Myocyte (in vitro differentiated cells): ENCODE data around the gene CHMP4A. TPM values are rescaled to one million over a fixed set of nuclear protein-coding genes. Genes with fewer than 3 reads are reported as not detected.
"Not testable (repeated sequence)": the region's sequence is repeated elsewhere in the genome, so short reads cannot be mapped to it uniquely, and the experiment has no call there.

Experiments used
- DNase-seq: peaks from one replicate; pipeline ENCODE4 v3.0.0-alpha.2; 2012; ENCODE audit warnings: low read depth
- total RNA-seq: library from RNA; depleted of rRNA; stranded (reverse); fragments of >200 nt; gene quantifications from 2 replicates; pipeline ENCODE4 v1.2.3, GENCODE V29; 2014

Gene CHMP4A
- total RNA-seq, 1 donor from 2014 or later: 49.6 TPM

DNA sequence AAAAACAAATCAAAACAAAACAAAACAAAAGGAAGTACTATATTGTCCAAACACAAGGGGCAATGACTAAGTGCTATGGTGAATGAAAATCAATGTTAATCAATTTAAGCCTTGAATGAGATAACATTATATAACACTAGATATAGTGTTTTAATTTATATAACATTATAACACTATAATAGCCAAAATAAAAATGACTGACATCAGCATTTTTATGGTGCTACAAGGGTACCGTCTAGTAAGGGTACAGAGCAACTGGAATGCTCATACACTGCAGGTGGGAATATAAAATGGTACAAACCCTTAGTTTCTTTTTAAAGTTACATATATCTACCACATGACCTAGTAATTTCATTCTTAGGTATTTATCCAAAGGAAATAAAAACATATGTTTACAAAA is 13.2 kb upstream of the CHMP4A start:
- DNase-seq: no peak

DNA sequence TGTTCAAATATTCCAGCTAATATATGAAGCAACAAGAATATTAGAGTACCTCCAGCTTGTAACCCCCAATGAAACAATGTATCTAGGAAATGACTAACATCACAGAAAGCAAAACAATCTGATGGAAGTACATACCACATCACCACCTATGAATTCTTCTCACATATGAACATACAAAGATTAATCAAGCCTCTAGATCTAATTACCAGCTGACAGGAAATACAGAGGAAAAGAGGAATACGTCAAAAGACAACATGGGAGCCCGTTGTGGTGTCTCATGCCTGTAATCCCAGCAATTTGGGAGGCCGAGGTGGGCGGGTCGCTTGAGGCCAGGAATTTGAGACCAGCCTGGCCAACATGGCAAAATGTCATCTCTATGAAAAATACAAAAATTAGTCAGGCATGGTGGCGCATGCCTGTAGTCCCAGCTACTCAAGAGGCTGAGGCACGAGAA is 11.4 kb upstream of the CHMP4A start:
- DNase-seq: peak; percentile 27

DNA sequence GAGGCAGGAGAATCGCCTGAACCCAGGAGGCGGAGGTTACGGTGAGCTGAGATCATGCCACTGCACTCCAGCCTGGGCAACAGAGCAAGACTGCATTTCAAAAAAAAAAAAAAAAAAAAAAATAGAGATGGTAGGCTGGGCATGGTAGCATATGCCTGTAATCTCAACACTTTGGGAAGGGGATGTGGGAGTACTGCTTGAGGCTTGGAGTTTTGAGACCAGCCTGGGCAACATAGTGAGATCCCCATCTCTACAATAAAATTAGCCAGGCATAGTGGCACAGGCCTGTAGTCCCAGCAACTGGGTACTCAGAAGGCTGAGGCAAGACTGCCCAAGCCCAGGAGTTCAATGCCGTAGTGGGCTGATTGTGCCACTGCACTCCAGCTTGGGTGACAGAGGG is 9.7 kb upstream of the CHMP4A start:
- not testable (repeated sequence) for DNase-seq

DNA sequence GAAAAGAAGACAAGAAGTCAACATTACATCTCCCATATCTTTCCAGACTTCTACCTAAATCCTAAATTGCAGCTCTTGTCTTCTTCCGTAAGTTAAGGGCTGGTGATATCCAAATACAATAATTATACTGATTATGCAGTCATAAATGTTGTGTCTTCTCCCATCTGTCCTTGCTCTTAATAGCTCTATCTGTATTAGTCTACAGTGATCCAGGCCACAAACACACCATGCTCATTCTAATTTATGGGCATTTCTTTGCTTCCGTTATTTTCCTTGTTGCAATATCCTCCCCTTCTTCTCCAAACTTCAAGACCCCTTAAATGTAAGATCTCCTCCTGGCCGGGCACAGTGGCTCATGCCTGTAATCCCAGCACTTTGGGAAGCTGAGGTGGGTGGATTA is 6.2 kb upstream of the CHMP4A start:
- no peak for DNase-seq

DNA sequence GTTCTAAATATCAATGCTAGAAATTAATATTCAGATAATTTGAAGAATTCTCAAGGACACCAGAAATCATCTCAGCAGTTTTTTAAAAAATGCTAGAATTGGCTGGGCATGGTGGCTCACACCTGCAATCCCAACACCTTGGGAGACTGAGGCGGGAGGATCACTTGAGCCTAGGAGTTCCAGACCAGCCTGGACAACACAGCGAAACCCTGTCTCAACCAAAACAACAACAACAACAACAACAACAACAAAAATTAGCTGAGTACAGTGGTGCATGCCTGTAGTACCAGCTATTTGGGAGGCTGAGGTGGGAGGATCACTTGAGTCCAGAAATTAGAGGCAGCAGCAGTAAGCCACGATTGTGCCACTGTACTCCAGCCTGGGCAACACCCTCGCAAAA is 5.8 kb upstream of the CHMP4A start:
- DNase-seq: no peak

DNA sequence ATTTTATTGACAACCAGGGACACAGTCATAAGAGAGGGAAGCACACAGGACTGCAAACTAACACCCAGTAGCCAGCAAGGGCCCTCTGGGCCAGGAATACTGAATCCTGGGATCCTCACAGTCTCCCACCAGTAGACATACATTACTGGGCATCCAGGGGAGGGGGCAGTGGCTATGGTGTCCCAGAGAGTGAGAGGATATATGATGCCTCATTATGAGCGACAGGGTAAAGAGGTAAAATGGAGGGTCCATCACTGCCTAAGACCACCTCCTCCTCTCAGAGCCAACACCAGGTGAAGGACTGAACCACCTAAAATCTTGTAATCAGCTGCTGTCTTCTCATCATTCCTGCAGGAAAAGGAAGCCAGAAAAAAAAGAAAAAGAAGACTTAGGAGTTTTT is 3.6 kb upstream of the CHMP4A start:
- not testable (repeated sequence) for DNase-seq

DNA sequence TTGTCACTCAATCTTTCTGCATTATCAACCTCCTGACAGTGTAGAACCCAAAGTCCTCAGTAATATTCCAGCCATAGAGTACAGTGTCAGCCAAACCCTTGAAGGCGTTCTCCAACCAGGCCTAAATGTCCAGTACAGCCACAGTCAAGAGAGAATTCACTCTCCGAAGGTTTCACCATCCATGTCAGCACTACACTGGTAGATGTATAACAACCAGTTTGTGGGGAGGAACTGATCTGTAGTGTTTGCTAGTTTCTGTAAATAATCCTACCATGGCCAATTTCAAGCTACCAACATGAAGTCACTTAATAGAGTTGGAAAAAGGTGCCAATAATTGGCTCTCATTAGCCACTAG is 3.0 kb upstream of the CHMP4A start:
- DNase-seq: no peak

DNA sequence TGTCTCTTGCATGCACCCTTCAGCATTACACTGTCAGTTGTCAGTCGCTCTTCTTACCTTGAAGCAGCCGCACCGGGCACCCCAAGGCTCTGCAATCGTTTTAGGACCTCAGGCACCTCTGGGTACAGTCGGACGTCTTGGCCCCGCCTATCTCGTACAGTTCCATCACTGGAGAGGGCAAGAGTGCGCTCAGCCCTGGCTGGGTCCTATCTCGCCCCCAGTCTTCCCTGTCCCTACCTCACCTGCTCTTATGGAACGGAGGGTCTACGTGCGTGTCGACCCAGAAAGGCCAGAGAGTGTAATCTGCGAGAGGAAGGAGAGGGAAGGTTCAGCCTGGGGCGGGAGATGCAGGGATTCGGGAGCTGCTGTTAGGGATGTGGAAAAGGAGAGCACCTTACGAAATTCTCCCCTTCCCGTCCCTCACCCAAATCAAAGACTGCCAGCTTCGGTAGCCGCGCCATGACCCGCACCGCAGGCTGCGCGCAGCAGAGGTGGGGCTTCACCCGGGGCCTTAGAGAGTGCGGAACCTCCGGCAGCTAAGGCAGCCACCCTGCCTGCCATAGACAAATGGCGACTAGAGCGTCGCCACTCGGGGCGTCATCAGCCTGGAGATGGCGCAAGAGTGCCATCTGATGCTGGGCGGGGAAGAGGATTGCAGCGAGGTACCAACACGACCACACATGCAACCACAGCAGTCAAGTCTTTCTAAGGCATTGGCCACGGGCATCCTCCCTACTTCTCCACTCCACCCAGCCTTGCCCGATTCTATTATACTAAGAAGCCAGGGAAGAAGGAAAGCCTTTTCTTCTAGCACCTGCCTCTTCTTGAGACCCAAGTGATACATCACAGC is 2.4 kb upstream of the CHMP4A start, which contains the start of gene MDP1:
Gene MDP1 (minus strand): TSS at position 572 of the 850 bp plus-strand sequence. CDS start 111 bp downstream, at position 461.
- peak; percentile 93 for DNase-seq

DNA sequence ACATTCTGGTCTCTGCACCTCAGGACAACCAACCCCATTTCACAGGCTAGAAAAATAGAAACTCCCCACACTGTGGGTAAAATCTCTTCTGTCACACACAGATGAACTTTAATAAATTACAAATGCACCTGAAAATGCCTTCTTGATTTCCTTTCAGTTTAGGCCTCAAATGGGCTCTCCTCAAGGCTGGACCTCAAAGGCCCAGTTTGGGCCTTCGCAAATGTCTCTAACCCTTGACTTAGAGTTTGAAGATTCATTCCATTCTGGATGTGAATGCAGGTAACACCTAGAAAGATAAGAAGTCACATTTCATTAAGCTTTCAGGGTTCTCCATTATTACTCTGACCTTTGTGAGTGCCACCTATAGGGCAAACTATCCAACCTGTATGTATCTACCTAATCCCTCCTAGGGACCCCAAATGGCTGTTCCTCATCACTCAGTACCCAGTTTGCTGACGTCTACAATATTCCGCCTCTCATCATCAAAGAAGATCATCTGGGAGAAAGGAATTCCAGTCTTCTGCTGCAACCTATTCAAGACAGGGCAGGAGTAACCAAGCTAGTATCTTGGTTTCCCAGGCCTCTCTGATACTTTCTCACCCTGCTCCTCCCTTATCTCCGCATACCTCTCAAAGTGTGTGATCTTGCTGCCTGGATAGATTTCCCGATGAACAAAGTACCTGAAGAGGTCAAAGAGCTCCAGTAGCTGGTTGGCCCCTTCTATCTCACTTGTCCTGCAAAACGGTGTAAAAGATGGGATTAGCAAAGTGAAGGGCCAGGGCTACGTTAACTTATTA is 776 bp upstream of the CHMP4A start:
- no peak for DNase-seq

DNA sequence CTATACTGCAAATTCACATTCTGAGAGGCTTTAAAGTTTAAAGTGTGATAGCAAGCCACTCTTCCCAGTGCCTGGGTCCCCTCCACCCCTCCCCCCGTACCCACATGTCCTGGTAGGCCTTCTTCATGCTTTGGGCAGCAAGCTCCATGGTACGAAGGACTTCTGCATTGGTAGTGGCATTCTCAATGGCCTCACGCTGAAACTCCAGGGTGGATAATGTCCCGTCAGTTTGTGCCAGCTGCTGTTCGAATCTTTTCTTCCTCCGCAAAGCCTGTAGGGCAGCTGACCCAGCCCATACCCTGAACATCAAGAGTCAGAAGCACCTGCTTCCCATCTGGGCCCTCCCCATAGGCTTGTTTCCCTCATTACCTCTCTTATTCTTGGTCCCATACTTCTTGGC is 2.0 kb downstream of the CHMP4A start:
- no peak for DNase-seq

DNA sequence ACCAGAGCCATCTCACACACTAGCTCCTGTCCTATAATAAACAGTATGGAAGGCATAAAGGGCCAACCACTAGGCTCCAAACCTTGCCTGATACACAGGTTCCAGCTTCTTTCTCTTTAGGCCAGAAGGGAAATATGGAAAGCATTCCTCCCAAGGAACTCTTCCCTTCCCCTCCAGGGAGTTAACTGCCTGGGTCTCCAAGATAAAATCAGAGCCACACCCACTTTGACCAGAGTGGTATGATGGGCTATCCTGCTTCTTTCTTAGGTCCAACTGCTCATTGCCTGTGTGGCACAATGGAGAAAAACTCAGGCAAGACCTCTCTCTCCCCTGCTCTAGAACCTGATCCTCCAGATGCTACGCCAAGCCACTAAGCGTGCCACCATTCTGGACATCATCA is 5.7 kb downstream of the CHMP4A start:
- DNase-seq: no peak

DNA sequence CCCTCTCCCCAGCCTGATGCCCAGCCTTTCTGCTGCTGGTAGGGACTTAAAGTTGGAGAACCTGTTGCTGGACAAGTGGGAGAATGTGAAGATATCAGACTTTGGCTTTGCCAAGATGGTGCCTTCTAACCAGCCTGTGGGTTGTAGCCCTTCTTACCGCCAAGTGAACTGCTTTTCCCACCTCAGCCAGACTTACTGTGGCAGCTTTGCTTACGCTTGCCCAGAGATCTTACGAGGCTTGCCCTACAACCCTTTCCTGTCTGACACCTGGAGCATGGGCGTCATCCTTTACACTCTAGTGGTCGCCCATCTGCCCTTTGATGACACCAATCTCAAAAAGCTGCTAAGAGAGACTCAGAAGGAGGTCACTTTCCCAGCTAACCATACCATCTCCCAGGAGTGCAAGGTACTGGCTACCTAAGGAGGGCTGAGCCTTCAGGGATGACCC is 6.2 kb downstream of the CHMP4A start:
- DNase-seq: no peak

DNA sequence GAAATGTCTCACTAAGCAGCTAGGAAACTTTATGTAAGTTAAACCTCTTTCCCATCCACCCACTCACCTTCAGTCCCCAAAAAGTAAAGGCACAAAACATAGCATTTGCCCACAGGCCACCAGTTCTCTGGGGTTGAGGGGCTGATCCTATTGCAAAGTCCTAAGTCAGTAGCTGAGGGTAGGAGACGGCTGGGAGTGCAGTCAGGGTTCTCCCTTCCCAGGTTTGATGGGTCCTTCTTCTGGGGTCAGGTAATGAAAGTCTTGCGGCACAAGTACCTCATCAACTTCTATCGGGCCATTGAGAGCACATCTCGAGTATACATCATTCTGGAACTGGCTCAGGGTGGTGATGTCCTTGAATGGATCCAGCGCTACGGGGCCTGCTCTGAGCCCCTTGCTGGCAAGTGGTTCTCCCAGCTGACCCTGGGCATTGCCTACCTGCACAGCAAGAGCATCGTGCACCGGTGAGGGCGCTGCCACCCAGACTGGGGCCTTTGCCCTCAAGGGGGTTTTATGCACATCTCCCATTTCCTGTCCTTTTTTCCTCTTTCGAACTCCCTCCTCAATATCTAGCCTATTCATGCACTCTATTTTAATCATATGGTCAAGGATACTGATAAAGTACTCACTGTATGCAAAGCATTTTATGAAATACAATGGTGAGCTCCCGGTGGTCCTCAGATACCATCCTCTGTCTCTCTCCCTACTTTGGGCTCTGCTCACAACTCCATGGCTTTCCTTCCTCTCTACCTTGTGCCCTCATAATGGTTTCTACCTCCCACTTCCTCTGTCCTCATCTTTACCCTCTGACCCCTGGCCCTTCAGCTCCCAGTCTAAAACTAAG is 6.8 kb downstream of the CHMP4A start:
- DNase-seq: no peak

DNA sequence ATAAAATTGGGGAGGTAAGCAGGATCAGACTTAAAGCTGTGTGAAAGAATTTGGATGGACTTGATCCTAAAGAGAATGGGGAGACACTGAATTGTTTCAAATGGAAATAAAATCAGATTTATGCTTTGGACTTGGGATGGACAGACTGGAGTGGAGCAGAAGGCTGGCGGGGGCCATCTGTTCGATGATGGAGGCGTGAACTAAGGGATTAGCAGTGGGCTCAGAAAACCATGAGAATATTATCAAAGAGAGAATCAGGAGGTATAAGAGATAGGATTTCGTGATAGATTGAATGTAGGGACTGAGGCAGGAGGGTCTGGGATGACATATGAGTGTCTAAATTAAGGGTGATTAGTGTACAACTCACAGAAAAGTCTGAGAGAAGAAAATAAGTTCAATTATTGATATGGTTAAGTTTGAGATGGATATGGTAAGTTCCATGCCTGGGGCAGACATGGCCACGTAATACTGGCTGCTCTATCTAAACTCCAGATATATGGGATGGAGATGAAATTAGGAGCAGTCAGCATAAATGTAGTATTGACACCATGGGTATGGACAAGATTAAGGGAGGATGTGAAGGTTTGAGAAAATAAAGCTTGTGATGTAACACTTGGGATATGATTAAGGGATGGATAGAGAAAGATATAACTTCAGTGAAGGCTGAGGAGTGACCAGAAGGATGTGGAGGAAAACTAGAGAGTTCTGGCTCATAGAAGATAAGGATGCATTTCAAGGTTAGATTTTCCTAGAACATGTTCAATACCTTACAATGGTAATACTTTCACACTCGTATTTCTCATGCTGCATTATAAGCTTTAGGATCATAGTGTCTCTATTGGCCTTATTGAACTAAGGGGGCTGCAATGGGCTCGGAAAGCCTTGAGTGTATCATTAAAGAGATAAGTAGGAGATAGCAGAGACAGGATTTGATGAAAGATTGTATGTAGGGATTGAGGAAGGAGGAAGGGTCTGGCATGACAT is 8.8 kb downstream of the CHMP4A start:
- no peak for DNase-seq

DNA sequence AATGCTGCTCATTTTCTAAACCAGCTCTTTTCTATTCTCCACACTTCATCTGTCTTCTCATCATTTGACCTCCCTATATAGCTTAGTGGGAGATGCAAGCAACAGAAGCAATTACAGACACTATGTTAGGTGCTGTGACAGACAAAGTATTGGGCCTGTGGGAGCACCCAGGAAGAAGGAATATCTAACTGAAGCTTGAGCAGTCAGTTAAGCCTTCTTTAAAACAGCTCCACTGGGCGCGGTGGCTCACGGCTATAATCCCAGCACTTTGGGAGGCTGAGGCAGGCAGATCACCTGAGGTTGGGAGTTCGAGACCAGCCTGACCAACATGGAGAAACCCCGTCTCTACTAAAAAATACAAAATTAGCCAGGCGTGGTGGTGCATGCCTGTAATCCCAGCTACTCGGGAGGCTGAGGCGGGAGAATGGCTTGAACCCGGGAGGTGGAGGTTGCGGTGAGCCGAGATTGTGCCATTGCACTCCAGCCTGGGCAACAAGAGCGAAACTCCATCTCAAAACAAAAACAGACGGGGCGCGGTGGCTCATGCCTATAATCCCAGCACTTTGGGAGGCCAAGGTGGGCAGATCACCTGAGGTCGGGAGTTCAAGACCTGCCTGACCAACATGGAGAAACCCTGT is 9.9 kb downstream of the CHMP4A start:
- not testable (repeated sequence) for DNase-seq

DNA sequence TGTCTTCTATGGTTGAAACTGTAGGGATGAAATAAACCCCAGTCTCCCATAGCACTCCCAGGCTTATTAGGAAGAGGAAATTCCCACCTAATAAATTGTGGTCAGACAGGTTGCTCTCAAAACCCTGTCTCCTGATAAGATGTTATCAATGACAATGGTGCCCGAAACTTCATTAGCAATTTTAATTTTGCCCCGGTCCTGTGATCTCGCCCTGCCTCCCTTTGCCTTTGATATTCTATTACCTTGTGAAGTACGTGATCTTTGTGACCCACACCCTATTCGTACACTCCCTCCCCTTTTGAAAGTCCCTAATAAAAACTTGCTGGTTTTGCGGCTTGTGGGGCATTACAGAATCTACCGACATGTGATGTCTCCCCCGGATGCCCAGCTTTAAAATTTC is 10.8 kb downstream of the CHMP4A start:
- DNase-seq: not testable (repeated sequence)

DNA sequence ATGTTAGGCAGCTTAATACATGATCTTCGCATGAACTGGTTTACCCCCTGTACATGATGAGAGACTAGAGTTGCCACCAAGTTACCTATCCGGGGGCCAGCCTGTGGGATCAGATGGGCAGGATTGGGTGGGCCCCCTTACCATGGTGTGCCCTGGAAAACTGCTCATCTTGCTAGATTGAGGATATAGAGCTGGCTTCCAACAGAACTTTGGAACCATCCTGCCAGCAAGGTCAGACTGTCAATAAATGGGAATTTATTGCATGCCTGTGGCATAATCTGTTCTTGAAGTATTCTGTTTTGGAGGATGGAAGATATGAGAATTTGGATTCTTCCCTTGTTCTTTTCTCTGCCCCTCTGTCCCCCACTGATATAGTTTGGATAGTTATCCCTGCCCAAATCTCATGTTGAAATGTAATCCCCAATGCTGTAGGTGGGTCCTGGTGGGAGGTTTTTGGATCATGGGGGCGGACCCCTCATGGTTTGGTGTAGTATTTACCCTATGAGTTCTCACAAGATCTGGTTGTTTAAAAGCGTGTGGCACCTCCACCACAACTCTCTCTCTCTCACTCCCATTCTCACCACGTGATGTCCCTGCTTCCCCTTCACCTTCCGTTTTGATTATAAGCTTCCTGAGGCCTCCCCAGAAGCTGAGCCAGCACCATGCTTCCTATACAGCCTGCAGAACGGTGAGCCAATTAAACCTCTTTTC is 14.3 kb downstream of the CHMP4A start:
- no peak for DNase-seq

DNA sequence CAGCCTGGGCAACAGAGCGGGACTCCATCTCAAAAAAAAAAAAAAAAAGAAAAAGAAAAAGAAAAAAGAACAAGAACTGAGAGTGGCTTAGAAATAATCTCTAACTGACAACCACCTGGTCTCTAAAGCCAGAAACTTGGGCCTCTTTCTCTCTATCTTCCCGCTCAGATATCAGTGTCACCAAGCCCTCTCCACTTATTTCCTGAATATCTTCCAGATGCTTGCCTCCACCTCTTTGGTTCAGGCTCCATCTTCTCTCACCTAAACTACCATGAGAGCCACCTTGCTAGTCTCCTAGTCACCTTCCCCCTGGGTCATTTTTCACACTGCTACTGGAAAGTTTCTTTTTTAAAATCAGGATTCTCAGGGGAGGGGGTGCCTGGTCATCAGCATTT is 16.2 kb downstream of the CHMP4A start:
- DNase-seq: no peak
